Liver (tissue), 9 donors: ENCODE results near the gene HOXB4. TPM values are rescaled to one million over a fixed set of nuclear protein-coding genes. Genes with fewer than 3 reads are reported as not detected.

ENCODE experiments used
- DNase-seq: peaks from one replicate; pipeline ENCODE4 v3.0.0-alpha.2; 2017; ENCODE audit warnings: low spot score
- H3K27ac ChIP-seq, 2 donors: one replicate each; pipeline ENCODE4 v1.7.0; 2013; ENCODE audit warnings: inconsistent platforms in 2 of 2, low read length in 2 of 2, control low read depth in 1 of 2, low read depth in 1 of 2, mild to moderate bottlenecking in 1 of 2
- H3K27me3 ChIP-seq, 4 donors: one replicate each; pipeline versions ENCODE4 v1.6.1 to v1.7.0; 2013; ENCODE audit warnings: low read length in 3 of 4, inconsistent platforms in 1 of 4, mild to moderate bottlenecking in 1 of 4, moderate library complexity in 1 of 4; ENCODE audit not compliant: control insufficient read depth in 4 of 4, insufficient read depth in 4 of 4
- H3K36me3 ChIP-seq, 4 donors: one replicate each; pipeline versions ENCODE4 v1.6.1 to v1.7.0; 2013; ENCODE audit warnings: low read length in 3 of 4, mild to moderate bottlenecking in 3 of 4, low read depth in 1 of 4, moderate library complexity in 1 of 4; ENCODE audit not compliant: control insufficient read depth in 4 of 4, insufficient read depth in 3 of 4
- H3K4me1 ChIP-seq, 4 donors: one replicate each; pipeline versions ENCODE4 v1.6.1 to v1.7.0; 2013; ENCODE audit warnings: low read length in 3 of 4, mild to moderate bottlenecking in 3 of 4, moderate library complexity in 1 of 4; ENCODE audit not compliant: control insufficient read depth in 4 of 4, insufficient read depth in 4 of 4
- H3K4me3 ChIP-seq, 3 donors: one replicate each; pipeline versions ENCODE4 v1.6.1 to v1.7.0; 2013; ENCODE audit warnings: low read length in 3 of 3, control low read depth in 1 of 3, low read depth in 1 of 3, mild to moderate bottlenecking in 1 of 3
- H3K9ac ChIP-seq, 2 donors: one replicate each; pipeline ENCODE4 v1.7.0; 2013; ENCODE audit warnings: low read length in 2 of 2, mild to moderate bottlenecking in 2 of 2, moderate library complexity in 2 of 2, control low read depth in 1 of 2, low read depth in 1 of 2
- H3K9me3 ChIP-seq, 4 donors: one replicate each; pipeline versions ENCODE4 v1.6.1 to v1.7.0; 2013; ENCODE audit warnings: low read length in 3 of 4; ENCODE audit not compliant: control insufficient read depth in 4 of 4
- ATF3 ChIP-seq: IDR thresholded peaks from 2 replicates; pipeline ENCODE4 v1.6.1; 2016; ENCODE audit warnings: antibody characterized with exemption
- EGR1 ChIP-seq, 2 donors: IDR thresholded peaks; 2 replicates each; pipeline ENCODE4 v1.6.1; 2016 to 2018; ENCODE audit warnings: antibody characterized with exemption in 2 of 2, low read depth in 2 of 2
- FOXA1 ChIP-seq: IDR thresholded peaks from 2 replicates; pipeline ENCODE4 v1.6.1; 2016; ENCODE audit warnings: antibody characterized with exemption
- FOXA2 ChIP-seq: IDR thresholded peaks from 2 replicates; pipeline ENCODE4 v1.6.1; 2016; ENCODE audit warnings: antibody characterized with exemption
- HNF4A ChIP-seq, 2 donors: conservative IDR thresholded peaks; 2 replicates each; pipeline ENCODE4 v1.6.1; 2016; ENCODE audit warnings: antibody characterized with exemption in 2 of 2, mild to moderate bottlenecking in 2 of 2
- HNF4G ChIP-seq: IDR thresholded peaks from 2 replicates; pipeline ENCODE4 v1.6.1; 2016; ENCODE audit warnings: antibody characterized with exemption
- JUND ChIP-seq, 2 donors: IDR thresholded peaks; 2 replicates each; pipeline ENCODE4 v1.6.1; 2016; ENCODE audit warnings: antibody characterized with exemption in 2 of 2
- NR2F2 ChIP-seq: IDR thresholded peaks from 2 replicates; pipeline ENCODE4 v1.6.1; 2016; ENCODE audit warnings: antibody characterized with exemption
- RAD21 ChIP-seq, 2 donors: IDR thresholded peaks; 2 replicates each; pipeline ENCODE4 v1.6.1; 2016; ENCODE audit warnings: antibody characterized with exemption in 2 of 2, mild to moderate bottlenecking in 2 of 2
- RXRA ChIP-seq, 2 donors: IDR thresholded peaks; 2 replicates each; pipeline ENCODE4 v1.6.1; 2017 to 2018; ENCODE audit warnings: antibody characterized with exemption in 2 of 2, mild to moderate bottlenecking in 1 of 2
- SP1 ChIP-seq: IDR thresholded peaks from 2 replicates; pipeline ENCODE4 v1.6.1; 2018; ENCODE audit warnings: antibody characterized with exemption, mild to moderate bottlenecking
- TAF1 ChIP-seq: conservative IDR thresholded peaks from 2 replicates; pipeline ENCODE4 v1.6.1; 2016; ENCODE audit warnings: antibody characterized with exemption, mild to moderate bottlenecking
- YY1 ChIP-seq: IDR thresholded peaks from 2 replicates; pipeline ENCODE4 v1.6.1; 2016; ENCODE audit warnings: antibody characterized with exemption, mild to moderate bottlenecking
- WGBS: extraction: QIAGEN DNeasy Blood & Tissue Kit; methylation state at CpG from one replicate; pipeline ENCODE4 v1.1.7; 2013; 5-methylcytosine and 5-hydroxymethylcytosine counted together
- polyA plus RNA-seq, 2 donors: library from polyadenylated mRNA; stranded (reverse) in 1 of 2; unstranded in 1 of 2; fragments of 200-250 nt in 1 of 2; fragments of >200 nt in 1 of 2; fragmentation: Nextera tagmentation in 1 of 2; extraction: Ambion mirVana in 1 of 2; gene quantifications; one replicate each; pipeline versions ENCODE4 v1.2.1 to v1.2.3, GENCODE V29; 2013 to 2015
- total RNA-seq, 2 donors: library from RNA; depleted of rRNA; stranded (reverse); fragments of >200 nt; gene quantifications; one replicate each; pipeline ENCODE4 v1.2.3, GENCODE V29; 2014
- TF ChIP-seq, protein P1 (sequence below): IDR thresholded peaks from 2 replicates; pipeline ENCODE4 v1.6.1; 2016; ENCODE audit warnings: antibody characterized with exemption, mild to moderate bottlenecking
- TF ChIP-seq, protein P2 (sequence below): IDR thresholded peaks from 2 replicates; pipeline ENCODE4 v1.6.1; 2016; ENCODE audit warnings: antibody characterized with exemption
- TF ChIP-seq, protein P3 (sequence below): IDR thresholded peaks from 2 replicates; pipeline ENCODE4 v1.6.1; 2016; ENCODE audit warnings: antibody characterized with exemption
- donor health status: healthy.
- donor health status: healthy.
- donor health status: healthy.
- donor health status: healthy.
- donor health status: healthy.

The HOXB4 gene
- total and polyA plus RNA-seq, 4 donors, result 0.19 to 0.75 (median 0.50) TPM

DNA sequence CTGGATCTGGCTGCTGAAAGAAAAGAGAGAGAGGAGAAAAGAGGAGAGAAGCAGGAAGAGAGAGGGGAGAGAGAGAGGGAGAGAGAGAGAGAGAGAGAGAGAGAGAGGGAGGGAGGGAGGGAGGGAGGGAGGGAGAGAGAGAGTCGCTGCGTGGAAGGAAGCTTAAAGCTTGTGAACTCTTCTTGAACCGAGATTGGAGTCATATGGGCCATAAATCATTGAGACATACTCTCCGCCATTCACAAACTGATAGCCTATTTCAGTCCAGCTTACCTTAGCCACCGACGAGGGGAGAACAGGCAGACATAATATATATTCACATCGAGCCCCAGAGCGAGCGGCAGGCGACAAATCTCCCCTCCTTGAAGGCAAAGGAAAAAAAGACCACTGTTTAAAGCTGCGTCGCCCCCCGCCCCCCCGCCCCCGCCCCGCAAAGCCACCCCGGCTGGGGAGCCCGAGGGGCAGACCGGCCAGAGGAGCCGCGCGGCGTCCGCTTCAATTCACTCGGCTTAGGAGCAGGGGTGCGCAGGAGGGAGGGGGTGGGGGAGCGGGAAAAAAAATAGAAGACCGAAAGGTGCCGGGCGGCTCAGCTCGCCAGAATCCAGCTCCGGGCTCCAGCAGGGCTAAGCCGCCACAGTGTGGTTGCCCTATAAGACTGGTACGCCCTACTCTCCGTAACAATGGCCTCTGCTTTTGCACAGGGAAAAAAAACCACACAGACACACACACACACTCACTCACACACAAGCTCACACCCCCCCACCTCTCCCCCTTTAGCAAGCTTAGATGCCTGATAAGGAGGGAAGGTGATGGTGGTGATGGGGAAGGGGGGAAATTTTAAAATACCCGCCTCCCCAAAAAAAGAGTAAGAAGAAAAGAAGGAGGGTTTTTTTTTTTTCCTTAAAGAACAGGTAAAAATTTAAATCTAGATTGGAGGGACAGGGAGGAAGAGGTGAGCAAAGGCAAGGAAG is 22.6 kb downstream of the HOXB4 start:
- WGBS, result 11% methylated on average over 36 of the region's 36 CpGs
- Histone ChIP-seq H3K27me3 (peaks cover 0 to 3% (median 2%) of the 10 kb centered on the region in 4 donors), H3K36me3 (no peaks in the 10 kb centered on the region), H3K27ac (peak overlapping the region in 1 of 2 donors; percentile 57), H3K9me3 (no peaks in the 10 kb centered on the region), H3K9ac (no peak overlapping the region), H3K4me1 (no peaks in the 10 kb centered on the region), H3K4me3 (peak overlapping the region in 1 of 3 donors; percentile 11)
- TF ChIP-seq RXRA (IDR thresholded peaks at IDR 0.05), result peak; percentile 32 to 39
- no peak for TF ChIP-seq TAF1
- no peak for DNase-seq

DNA sequence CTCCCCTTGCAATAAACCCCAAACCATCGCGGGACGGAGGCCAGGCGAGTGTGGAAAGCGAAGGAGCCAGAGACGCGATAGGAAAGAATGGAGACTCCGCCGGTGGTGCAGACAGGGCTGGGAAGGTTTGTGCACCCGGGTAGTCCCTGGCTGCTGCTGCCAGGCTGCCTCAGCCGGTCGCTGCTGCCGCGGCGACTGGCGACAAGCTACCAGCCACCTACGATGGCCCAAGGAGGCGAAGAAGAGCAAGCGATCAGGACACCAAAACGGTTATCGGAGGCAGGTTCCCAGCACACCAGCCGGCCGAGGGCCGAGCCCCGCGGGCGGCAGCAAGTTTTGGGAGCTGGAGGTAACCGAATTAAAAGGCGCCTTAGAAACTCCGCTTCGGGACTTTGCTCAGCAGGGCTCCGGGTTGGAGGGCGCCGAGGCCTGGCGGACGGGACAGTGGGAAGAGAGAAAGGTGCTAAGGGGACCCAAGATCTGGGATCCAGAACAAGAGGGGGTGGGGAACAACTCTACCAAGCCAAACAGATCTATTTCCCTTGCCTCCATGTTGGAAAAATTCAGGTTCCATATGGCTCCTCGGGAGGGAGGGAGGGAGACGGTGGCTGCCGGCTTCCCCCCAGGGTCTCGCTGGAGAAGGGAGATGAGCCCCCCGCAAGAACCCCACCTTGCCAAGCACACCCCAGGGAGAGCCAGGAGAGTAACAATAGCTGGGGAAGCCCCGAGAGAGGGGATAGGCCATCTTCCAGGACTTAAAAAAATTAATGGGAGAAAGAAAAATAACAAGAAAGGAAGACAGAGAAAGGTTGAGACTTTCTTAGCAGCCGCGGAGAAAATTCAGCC is 23.5 kb downstream of the HOXB4 start:
- H3K27me3 ChIP-seq, result peaks cover 0 to 9% (median 3%) of the 10 kb centered on the region in 4 donors
- H3K9ac ChIP-seq, result no peak overlapping the region
- H3K4me1 ChIP-seq, result no peaks in the 10 kb centered on the region
- H3K36me3 ChIP-seq, result no peaks in the 10 kb centered on the region
- WGBS, result 29% methylated on average over 44 of the region's 44 CpGs
- TF ChIP-seq HNF4A (conservative IDR thresholded peaks at IDR 0.05) (no peak), TAF1 (no peak), NR2F2 (no peak), ATF3 (no peak), YY1 (no peak), RAD21 (IDR thresholded peaks at IDR 0.05) (no peak), JUND (IDR thresholded peaks at IDR 0.05) (no peak), EGR1 (IDR thresholded peaks at IDR 0.05; ENCODE audit: low read depth in 2 of 2) (no peak), HNF4G (no peak), SP1 (no peak), FOXA2 (no peak), FOXA1 (no peak), RXRA (IDR thresholded peaks at IDR 0.05) (no peak)
- TF ChIP-seq, protein P1, sequence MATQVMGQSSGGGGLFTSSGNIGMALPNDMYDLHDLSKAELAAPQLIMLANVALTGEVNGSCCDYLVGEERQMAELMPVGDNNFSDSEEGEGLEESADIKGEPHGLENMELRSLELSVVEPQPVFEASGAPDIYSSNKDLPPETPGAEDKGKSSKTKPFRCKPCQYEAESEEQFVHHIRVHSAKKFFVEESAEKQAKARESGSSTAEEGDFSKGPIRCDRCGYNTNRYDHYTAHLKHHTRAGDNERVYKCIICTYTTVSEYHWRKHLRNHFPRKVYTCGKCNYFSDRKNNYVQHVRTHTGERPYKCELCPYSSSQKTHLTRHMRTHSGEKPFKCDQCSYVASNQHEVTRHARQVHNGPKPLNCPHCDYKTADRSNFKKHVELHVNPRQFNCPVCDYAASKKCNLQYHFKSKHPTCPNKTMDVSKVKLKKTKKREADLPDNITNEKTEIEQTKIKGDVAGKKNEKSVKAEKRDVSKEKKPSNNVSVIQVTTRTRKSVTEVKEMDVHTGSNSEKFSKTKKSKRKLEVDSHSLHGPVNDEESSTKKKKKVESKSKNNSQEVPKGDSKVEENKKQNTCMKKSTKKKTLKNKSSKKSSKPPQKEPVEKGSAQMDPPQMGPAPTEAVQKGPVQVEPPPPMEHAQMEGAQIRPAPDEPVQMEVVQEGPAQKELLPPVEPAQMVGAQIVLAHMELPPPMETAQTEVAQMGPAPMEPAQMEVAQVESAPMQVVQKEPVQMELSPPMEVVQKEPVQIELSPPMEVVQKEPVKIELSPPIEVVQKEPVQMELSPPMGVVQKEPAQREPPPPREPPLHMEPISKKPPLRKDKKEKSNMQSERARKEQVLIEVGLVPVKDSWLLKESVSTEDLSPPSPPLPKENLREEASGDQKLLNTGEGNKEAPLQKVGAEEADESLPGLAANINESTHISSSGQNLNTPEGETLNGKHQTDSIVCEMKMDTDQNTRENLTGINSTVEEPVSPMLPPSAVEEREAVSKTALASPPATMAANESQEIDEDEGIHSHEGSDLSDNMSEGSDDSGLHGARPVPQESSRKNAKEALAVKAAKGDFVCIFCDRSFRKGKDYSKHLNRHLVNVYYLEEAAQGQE, result no peak
- TF ChIP-seq, protein P2, sequence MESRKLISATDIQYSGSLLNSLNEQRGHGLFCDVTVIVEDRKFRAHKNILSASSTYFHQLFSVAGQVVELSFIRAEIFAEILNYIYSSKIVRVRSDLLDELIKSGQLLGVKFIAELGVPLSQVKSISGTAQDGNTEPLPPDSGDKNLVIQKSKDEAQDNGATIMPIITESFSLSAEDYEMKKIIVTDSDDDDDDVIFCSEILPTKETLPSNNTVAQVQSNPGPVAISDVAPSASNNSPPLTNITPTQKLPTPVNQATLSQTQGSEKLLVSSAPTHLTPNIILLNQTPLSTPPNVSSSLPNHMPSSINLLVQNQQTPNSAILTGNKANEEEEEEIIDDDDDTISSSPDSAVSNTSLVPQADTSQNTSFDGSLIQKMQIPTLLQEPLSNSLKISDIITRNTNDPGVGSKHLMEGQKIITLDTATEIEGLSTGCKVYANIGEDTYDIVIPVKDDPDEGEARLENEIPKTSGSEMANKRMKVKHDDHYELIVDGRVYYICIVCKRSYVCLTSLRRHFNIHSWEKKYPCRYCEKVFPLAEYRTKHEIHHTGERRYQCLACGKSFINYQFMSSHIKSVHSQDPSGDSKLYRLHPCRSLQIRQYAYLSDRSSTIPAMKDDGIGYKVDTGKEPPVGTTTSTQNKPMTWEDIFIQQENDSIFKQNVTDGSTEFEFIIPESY, result no peak
- TF ChIP-seq, protein P3, sequence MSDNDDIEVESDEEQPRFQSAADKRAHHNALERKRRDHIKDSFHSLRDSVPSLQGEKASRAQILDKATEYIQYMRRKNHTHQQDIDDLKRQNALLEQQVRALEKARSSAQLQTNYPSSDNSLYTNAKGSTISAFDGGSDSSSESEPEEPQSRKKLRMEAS, result no peak
- no peak overlapping the region for H3K4me3 ChIP-seq
- no peaks in the 10 kb centered on the region for H3K9me3 ChIP-seq
- H3K27ac ChIP-seq, result peak overlapping the region; percentile 41 to 46
- DNase-seq, result no peak
